ENCODE results near the gene FUBP3.

Gene FUBP3

DNA sequence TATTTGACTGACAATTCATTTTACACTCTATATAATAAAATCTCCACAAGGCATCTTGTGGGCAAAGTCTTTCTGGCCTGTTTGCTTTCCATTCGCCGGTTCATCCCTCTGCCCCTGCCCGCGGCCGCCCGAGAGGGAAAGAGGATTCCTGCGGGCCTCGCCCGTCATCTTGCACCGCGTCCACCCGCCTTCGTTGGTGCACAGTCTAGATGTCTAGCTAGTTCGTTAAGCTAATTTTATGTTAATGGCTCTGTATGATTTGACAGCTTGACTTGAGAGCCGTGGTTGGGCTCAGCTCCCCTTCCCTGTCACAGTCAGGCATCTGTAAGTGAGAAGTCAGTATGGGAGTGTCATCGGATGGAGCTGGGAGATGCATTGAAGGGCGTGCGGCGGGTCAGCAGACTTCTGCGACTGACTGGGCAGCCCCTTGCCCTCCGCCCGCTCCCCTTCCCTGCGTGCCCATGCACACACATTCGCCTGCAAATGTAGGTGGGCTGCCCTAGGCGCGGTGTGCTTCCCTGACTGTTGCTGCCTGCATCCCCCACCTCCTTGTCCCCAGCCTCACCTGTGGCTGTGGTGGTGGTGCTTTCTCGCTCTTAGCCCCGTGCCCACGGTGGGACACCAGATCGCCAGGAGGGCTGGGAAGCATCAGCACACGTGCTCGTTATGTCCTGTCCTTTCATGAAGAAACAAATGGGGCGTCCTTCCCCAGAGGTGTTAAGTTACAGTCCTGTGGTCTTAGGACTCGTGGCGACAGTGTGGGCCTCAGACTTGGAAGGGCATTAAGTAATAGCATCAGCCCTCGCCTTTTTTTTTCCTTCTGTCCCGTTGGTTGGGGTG is 59.1 kb downstream of the FUBP3 start:
- H3K4me1 ChIP-seq (ENCODE audit: insufficient read depth, low read length): no peaks in the 10 kb centered on the region
- no peak overlapping the region for H3K9ac ChIP-seq (ENCODE audit: low read length)
- H3K36me3 ChIP-seq (ENCODE audit: insufficient read depth, low read length): peaks cover 30% of the 10 kb centered on the region
- no peaks in the 10 kb centered on the region for H3K9me3 ChIP-seq (ENCODE audit: low read length)
- no peak overlapping the region for H3K27ac ChIP-seq (ENCODE audit: low read depth, low read length)
- H3K4me3 ChIP-seq (ENCODE audit: low read depth in 1 of 2, low read length in 2 of 2): no peak overlapping the region
- no peaks in the 10 kb centered on the region for H3K27me3 ChIP-seq (ENCODE audit: control insufficient read depth in 1 of 2, insufficient read depth in 2 of 2, low read length in 2 of 2)

DNA sequence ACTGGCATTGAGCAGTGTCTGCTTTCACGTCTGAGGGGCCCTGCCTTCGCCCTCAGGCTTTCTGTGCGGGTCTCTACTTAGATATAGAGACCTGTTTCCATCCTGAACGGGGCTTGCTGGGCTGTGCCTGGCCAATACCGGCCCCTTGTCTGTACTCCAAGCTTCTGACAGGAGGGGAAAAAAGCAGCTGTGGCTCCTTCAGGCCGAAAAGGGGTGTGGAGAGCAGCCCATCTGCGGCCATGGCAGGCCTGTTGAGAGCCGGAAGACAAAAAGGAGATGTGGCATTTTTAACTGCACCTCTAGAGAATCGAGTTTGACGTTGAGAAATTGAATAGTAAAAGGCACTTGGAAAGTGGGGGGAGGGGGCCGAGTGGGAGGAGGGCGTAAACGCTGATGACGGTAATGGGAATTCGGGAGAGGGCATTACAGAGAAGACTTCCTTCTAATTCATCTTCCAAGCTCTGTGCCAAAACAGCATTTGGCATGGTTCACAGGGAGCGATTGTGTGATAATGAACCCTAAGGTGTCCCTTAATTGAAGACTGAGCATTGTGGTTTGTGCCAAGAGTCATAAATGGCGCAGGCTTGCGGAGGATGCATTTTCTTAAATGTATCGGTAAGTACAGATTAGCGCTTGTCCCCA is 59.9 kb downstream of the FUBP3 start:
- H3K4me1 ChIP-seq (ENCODE audit: insufficient read depth, low read length): no peaks in the 10 kb centered on the region
- no peaks in the 10 kb centered on the region for H3K9me3 ChIP-seq (ENCODE audit: low read length)
- no peak overlapping the region for H3K9ac ChIP-seq (ENCODE audit: low read length)
- no peaks in the 10 kb centered on the region for H3K27me3 ChIP-seq (ENCODE audit: control insufficient read depth in 1 of 2, insufficient read depth in 2 of 2, low read length in 2 of 2)
- H3K4me3 ChIP-seq (ENCODE audit: low read depth in 1 of 2, low read length in 2 of 2): no peak overlapping the region
- H3K27ac ChIP-seq (ENCODE audit: low read depth, low read length): no peak overlapping the region
- peaks cover 22% of the 10 kb centered on the region for H3K36me3 ChIP-seq (ENCODE audit: insufficient read depth, low read length)

- no peak overlapping the region for H3K27ac ChIP-seq (ENCODE audit: low read depth, low read length)
Observed at GRCh38 chr9:130639866-130640555, 60.6 kb downstream of the FUBP3 start.

DNA sequence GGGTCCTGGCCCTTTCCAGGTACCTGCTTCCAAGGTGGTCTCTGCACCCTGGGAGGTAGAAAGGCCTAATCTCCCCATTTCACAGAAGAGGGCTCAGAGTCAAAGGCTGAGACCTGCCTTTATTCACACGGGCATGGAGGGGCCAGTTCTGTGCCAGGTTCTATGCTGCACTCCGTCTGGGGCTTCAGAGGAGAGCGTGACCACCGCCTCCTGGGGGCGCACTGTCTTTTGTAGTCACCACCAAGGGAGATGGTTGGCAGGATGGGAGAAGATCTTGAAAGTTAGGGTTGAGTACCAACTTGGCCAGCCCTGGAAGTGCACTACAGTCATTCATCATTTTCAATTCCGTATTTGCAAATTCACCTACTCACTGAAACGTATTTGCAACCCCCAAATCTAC is 61.3 kb downstream of the FUBP3 start:
- Histone ChIP-seq H3K9me3 (ENCODE audit: low read length) (no peaks in the 10 kb centered on the region), H3K27me3 (ENCODE audit: control insufficient read depth in 1 of 2, insufficient read depth in 2 of 2, low read length in 2 of 2) (no peaks in the 10 kb centered on the region), H3K4me3 (ENCODE audit: low read depth in 1 of 2, low read length in 2 of 2) (no peak overlapping the region), H3K36me3 (ENCODE audit: insufficient read depth, low read length) (peaks cover 12% of the 10 kb centered on the region), H3K9ac (ENCODE audit: low read length) (no peak overlapping the region), H3K4me1 (ENCODE audit: insufficient read depth, low read length) (no peaks in the 10 kb centered on the region), H3K27ac (ENCODE audit: low read depth, low read length) (no peak overlapping the region)

More at GRCh38 chr9:130639866-130640555, 60.6 kb downstream of the FUBP3 start:
- no peaks in the 10 kb centered on the region for H3K4me1 ChIP-seq (ENCODE audit: insufficient read depth, low read length)
- H3K36me3 ChIP-seq (ENCODE audit: insufficient read depth, low read length): peaks cover 16% of the 10 kb centered on the region
- H3K4me3 ChIP-seq (ENCODE audit: low read depth in 1 of 2, low read length in 2 of 2): no peak overlapping the region
- H3K9ac ChIP-seq (ENCODE audit: low read length): no peak overlapping the region
- H3K27me3 ChIP-seq (ENCODE audit: control insufficient read depth in 1 of 2, insufficient read depth in 2 of 2, low read length in 2 of 2): no peaks in the 10 kb centered on the region
- no peaks in the 10 kb centered on the region for H3K9me3 ChIP-seq (ENCODE audit: low read length)

GRCh38 chr9:130642926-130643325 is 63.5 kb downstream of the FUBP3 start:
- no peaks in the 10 kb centered on the region for H3K27me3 ChIP-seq (ENCODE audit: control insufficient read depth in 1 of 2, insufficient read depth in 2 of 2, low read length in 2 of 2)
- H3K4me1 ChIP-seq (ENCODE audit: insufficient read depth, low read length): no peaks in the 10 kb centered on the region
- no peak overlapping the region for H3K27ac ChIP-seq (ENCODE audit: low read depth, low read length)
- no peaks in the 10 kb centered on the region for H3K36me3 ChIP-seq (ENCODE audit: insufficient read depth, low read length)
- no peak overlapping the region for H3K9ac ChIP-seq (ENCODE audit: low read length)
- no peaks in the 10 kb centered on the region for H3K9me3 ChIP-seq (ENCODE audit: low read length)
- no peak overlapping the region for H3K4me3 ChIP-seq (ENCODE audit: low read depth in 1 of 2, low read length in 2 of 2)

DNA sequence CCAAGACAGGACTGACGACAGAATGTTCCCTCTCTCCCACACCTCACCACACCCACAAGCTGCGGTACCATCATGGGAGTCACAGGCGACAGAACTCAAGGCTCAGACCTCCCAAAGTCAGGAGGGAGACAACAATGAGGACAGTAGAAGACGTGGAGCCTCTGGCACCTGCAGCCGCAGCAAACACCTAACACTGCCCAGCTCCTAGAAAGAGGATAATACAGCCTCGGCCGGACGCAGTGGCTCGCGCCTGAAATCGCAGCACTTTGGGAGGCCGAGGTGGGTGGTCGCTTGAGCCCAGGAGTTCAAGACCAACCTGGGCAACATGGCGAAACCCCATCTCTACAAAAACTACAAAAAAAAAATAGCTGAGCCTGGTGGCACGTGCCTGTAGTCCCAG is 71.8 kb downstream of the FUBP3 start:
- H3K27me3 ChIP-seq (ENCODE audit: control insufficient read depth in 1 of 2, insufficient read depth in 2 of 2, low read length in 2 of 2): peaks cover 0 to 9% of the 10 kb centered on the region in 2 donors
- no peak overlapping the region for H3K9ac ChIP-seq (ENCODE audit: low read length)

GRCh38 chr9:130651752-130652151 is 72.4 kb downstream of the FUBP3 start:
- Histone ChIP-seq H3K9me3 (ENCODE audit: low read length) (no peaks in the 10 kb centered on the region), H3K36me3 (ENCODE audit: insufficient read depth, low read length) (no peaks in the 10 kb centered on the region), H3K4me3 (ENCODE audit: low read depth in 1 of 2, low read length in 2 of 2) (no peak overlapping the region), H3K27ac (ENCODE audit: low read depth, low read length) (no peak overlapping the region), H3K27me3 (ENCODE audit: control insufficient read depth in 1 of 2, insufficient read depth in 2 of 2, low read length in 2 of 2) (peaks cover 4 to 10% of the 10 kb centered on the region in 2 donors), H3K9ac (ENCODE audit: low read length) (no peak overlapping the region), H3K4me1 (ENCODE audit: insufficient read depth, low read length) (no peaks in the 10 kb centered on the region)

More for the DNA sequence above, 71.8 kb downstream of the FUBP3 start:
- Histone ChIP-seq H3K4me3 (ENCODE audit: low read depth in 1 of 2, low read length in 2 of 2) (no peak overlapping the region), H3K27ac (ENCODE audit: low read depth, low read length) (no peak overlapping the region), H3K4me1 (ENCODE audit: insufficient read depth, low read length) (no peaks in the 10 kb centered on the region), H3K9me3 (ENCODE audit: low read length) (no peaks in the 10 kb centered on the region), H3K36me3 (ENCODE audit: insufficient read depth, low read length) (no peaks in the 10 kb centered on the region)

DNA sequence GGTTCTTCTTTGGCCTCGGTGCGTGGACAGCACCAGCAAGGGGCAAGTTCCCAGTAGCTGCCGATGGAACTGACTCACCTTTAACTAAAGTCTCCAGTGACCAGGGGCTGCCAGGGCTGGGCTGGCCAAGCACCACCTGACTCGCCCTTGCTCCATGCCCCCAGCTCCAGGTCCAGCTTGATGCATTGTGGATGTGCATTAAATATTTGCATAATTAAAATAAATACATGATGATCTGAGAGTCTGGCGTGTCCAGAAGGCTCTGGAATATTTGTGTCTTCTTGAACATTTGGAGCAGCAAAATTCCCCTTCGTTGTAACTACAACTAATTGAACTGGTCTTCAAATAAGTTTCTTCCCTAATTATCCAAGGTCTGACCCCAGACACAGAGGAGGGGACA is 75.5 kb downstream of the FUBP3 start:
- Histone ChIP-seq H3K27ac (ENCODE audit: low read depth, low read length) (no peak overlapping the region), H3K9ac (ENCODE audit: low read length) (no peak overlapping the region), H3K9me3 (ENCODE audit: low read length) (no peaks in the 10 kb centered on the region), H3K36me3 (ENCODE audit: insufficient read depth, low read length) (no peaks in the 10 kb centered on the region), H3K4me3 (ENCODE audit: low read depth in 1 of 2, low read length in 2 of 2) (no peak overlapping the region), H3K27me3 (ENCODE audit: control insufficient read depth in 1 of 2, insufficient read depth in 2 of 2, low read length in 2 of 2) (peaks cover 15 to 31% of the 10 kb centered on the region in 2 donors), H3K4me1 (ENCODE audit: insufficient read depth, low read length) (no peaks in the 10 kb centered on the region)

DNA sequence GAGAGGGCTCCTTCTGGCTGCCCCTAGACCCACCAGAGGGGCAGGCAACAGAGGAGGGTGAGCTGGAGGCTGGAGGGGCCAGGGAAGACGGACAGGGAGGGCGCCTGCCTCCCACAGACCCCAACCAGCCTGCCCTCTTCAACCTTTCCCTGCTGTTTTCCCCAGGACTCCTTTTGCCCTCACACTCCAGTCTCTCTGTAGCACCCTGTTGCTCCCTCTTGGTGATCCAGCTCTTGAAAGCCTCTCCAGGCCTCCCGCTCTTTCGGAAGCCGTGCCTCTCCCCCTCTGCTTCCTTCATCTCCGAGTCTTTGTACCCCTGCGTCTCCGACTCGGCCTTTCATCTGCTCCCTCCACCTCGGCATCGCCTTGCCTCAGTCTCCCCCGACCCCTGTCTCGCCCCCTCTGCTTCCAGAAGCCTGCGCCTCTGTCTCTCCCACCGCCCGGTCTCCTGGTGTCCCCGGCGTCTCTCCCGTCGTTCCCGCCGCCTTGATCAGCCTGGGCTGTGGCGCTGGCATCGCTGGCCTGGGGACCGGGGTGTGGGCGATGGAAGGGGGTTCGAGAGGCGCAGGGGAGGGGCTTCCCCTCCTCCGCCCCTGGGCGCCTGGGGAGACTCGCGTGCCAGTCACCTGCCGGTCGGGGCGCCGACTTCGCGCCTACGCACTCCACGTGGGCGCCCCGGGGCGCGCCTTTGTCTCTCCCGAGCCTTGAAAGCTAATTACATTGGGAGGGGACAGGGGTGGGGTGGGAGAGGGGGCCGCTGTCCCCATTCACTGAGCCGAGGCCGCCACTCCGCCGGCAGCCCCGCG is 79.7 kb downstream of the FUBP3 start:
- H3K4me1 ChIP-seq (ENCODE audit: insufficient read depth, low read length): peaks cover 14% of the 10 kb centered on the region
- peaks cover 42 to 73% of the 10 kb centered on the region in 2 donors for H3K27me3 ChIP-seq (ENCODE audit: control insufficient read depth in 1 of 2, insufficient read depth in 2 of 2, low read length in 2 of 2)
- no peak overlapping the region for H3K27ac ChIP-seq (ENCODE audit: low read depth, low read length)
- no peak overlapping the region for H3K4me3 ChIP-seq (ENCODE audit: low read depth in 1 of 2, low read length in 2 of 2)
- H3K9me3 ChIP-seq (ENCODE audit: low read length): no peaks in the 10 kb centered on the region
- H3K9ac ChIP-seq (ENCODE audit: low read length): no peak overlapping the region
- H3K36me3 ChIP-seq (ENCODE audit: insufficient read depth, low read length): no peaks in the 10 kb centered on the region

GRCh38 chr9:130659699-130660248 is 80.4 kb downstream of the FUBP3 start:
- Histone ChIP-seq H3K9me3 (ENCODE audit: low read length) (no peaks in the 10 kb centered on the region), H3K4me3 (ENCODE audit: low read depth in 1 of 2, low read length in 2 of 2) (no peak overlapping the region), H3K36me3 (ENCODE audit: insufficient read depth, low read length) (no peaks in the 10 kb centered on the region), H3K27me3 (ENCODE audit: control insufficient read depth in 1 of 2, insufficient read depth in 2 of 2, low read length in 2 of 2) (peaks cover 42 to 79% of the 10 kb centered on the region in 2 donors), H3K4me1 (ENCODE audit: insufficient read depth, low read length) (peaks cover 14% of the 10 kb centered on the region), H3K27ac (ENCODE audit: low read depth, low read length) (no peak overlapping the region), H3K9ac (ENCODE audit: low read length) (no peak overlapping the region)

DNA sequence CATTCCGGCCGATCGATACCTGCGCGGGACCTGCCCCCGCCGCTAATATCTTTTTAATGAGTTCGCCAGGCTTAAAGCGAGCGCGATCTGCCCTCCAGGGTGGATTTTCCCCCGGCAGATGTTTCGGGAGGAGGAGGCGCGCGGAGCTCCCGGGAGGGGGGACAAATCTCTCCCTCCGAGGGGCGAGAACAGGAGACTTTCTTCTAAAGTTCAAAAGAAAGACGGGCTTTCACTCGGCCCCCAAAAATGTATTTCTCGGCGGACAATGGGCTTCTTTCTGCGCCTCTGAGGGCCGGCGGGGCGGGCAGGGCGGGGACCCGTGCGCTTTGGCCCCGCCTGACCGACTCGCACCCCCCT is 80.9 kb downstream of the FUBP3 start:
- no peak overlapping the region for H3K4me3 ChIP-seq (ENCODE audit: low read depth in 1 of 2, low read length in 2 of 2)
- peaks cover 42 to 82% of the 10 kb centered on the region in 2 donors for H3K27me3 ChIP-seq (ENCODE audit: control insufficient read depth in 1 of 2, insufficient read depth in 2 of 2, low read length in 2 of 2)
- no peak overlapping the region for H3K9ac ChIP-seq (ENCODE audit: low read length)
- peaks cover 14% of the 10 kb centered on the region for H3K4me1 ChIP-seq (ENCODE audit: insufficient read depth, low read length)
- H3K27ac ChIP-seq (ENCODE audit: low read depth, low read length): no peak overlapping the region
- no peaks in the 10 kb centered on the region for H3K9me3 ChIP-seq (ENCODE audit: low read length)
- no peaks in the 10 kb centered on the region for H3K36me3 ChIP-seq (ENCODE audit: insufficient read depth, low read length)
